ENCODE results near the gene MRM1. TPM values are rescaled to one million over a fixed set of nuclear protein-coding genes. Genes with fewer than 3 reads are reported as not detected.

MRM1 gene
- polyA plus RNA-seq, 1 donor (not counting 4 experiments of a cell fraction or from before 2014, with no cell fraction given), result 3.8 TPM

DNA sequence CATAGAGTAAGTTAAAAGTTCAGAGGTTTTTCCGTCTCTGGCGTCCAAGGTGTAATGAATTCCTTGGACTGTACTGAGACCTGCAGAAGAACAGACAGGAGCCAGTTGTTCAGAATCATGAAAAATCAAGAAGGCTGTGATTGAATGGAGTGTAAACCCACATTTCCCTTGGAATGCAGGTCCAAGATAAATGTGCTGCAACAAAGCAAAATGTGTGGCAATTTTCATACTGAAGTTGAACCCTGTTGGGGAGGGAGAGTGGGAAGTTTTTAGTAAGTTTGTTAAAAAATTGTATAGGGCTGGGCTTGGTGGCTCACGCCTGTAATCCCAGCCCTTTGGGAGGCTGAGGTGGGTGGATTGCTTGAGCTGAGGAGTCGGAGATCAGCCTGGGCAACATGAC, 35.3 kb upstream of the MRM1 start:
- Histone ChIP-seq H3K9me3 (ENCODE audit: control insufficient read depth, low read depth, low read length) (no peaks in the 10 kb centered on the region), H2AFZ (ENCODE audit: control insufficient read depth, low read length) (no peak overlapping the region), H3K9me1 (ENCODE audit: control insufficient read depth, extremely low read depth, insufficient read depth, low read length) (no peaks in the 10 kb centered on the region), H3K4me1 (ENCODE audit: control insufficient read depth, extremely low read depth, insufficient read depth, low read length) (no peaks in the 10 kb centered on the region), H3K4me3 (ENCODE audit: control insufficient read depth in 2 of 3, extremely low read depth in 1 of 3, insufficient read depth in 2 of 3, low read depth in 1 of 3, low read length in 3 of 3) (no peak overlapping the region), H3K4me2 (ENCODE audit: control insufficient read depth, extremely low read depth, insufficient read depth, low read depth, low read length) (no peak overlapping the region), H4K20me1 (ENCODE audit: control insufficient read depth, extremely low read depth, insufficient read depth, low read length) (peaks cover 3% of the 10 kb centered on the region), H3K79me2 (ENCODE audit: control insufficient read depth, insufficient read depth, low read length) (peaks cover 44% of the 10 kb centered on the region), H3K36me3 (ENCODE audit: control insufficient read depth in 2 of 2, extremely low read depth in 1 of 2, insufficient read depth in 2 of 2, low read length in 2 of 2) (peaks cover 26 to 30% of the 10 kb centered on the region in 2 experiments), H3K27ac (ENCODE audit: control insufficient read depth, insufficient read depth, low read length) (no peak overlapping the region), H3K27me3 (ENCODE audit: control insufficient read depth, extremely low read depth, insufficient read depth, low read length) (no peaks in the 10 kb centered on the region), H3K9ac (ENCODE audit: control insufficient read depth, extremely low read depth, insufficient read depth, low read length) (no peak overlapping the region)
- DNase-seq (ENCODE audit: low read depth, low spot score) (no peak), FAIRE-seq (no peak)
- TF ChIP-seq, protein P1, sequence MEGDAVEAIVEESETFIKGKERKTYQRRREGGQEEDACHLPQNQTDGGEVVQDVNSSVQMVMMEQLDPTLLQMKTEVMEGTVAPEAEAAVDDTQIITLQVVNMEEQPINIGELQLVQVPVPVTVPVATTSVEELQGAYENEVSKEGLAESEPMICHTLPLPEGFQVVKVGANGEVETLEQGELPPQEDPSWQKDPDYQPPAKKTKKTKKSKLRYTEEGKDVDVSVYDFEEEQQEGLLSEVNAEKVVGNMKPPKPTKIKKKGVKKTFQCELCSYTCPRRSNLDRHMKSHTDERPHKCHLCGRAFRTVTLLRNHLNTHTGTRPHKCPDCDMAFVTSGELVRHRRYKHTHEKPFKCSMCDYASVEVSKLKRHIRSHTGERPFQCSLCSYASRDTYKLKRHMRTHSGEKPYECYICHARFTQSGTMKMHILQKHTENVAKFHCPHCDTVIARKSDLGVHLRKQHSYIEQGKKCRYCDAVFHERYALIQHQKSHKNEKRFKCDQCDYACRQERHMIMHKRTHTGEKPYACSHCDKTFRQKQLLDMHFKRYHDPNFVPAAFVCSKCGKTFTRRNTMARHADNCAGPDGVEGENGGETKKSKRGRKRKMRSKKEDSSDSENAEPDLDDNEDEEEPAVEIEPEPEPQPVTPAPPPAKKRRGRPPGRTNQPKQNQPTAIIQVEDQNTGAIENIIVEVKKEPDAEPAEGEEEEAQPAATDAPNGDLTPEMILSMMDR (optimal IDR thresholded peaks at IDR 0.05 in 1 of 3, IDR thresholded peaks at IDR 0.05 in 1 of 3, conservative IDR thresholded peaks at IDR 0.05 in 1 of 3; ENCODE audit: extremely low read depth in 1 of 3, insufficient read depth in 2 of 3, low read length in 3 of 3), result no peak
- no peak for TF ChIP-seq EZH2 (IDR thresholded peaks at IDR 0.05; ENCODE audit: low read length)
- dilution Hi-C loops (cut with MboI; ENCODE audit: extremely low pct_ligation_motif_present, low sequenced_read_pairs), result no loop called here

DNA sequence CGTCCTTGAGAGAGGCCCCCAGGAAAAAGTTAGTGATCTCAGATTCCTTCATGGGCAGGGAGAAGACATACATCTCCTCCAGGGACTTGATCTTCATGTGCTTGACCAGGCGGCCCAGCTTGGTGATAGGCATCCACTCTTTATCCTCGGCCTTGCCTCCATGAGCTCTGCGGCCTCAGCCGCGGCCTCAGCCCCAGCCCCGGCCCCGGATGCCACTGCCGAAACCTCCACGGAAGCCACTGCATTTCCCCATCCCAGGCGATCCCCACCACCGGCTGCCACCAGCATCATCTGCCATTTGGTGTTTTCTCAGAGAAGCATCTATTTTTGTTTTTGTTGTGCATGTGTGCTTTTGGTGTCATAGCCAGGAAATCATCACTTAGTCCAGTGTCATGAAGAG, 26.4 kb upstream of the MRM1 start:
- Histone ChIP-seq H3K4me1 (ENCODE audit: control insufficient read depth, extremely low read depth, insufficient read depth, low read length) (peaks cover 15% of the 10 kb centered on the region), H3K79me2 (ENCODE audit: control insufficient read depth, insufficient read depth, low read length) (peaks cover 57% of the 10 kb centered on the region), H2AFZ (ENCODE audit: control insufficient read depth, low read length) (no peak overlapping the region), H4K20me1 (ENCODE audit: control insufficient read depth, extremely low read depth, insufficient read depth, low read length) (peaks cover 6% of the 10 kb centered on the region), H3K27ac (ENCODE audit: control insufficient read depth, insufficient read depth, low read length) (no peak overlapping the region), H3K4me3 (ENCODE audit: control insufficient read depth in 2 of 3, extremely low read depth in 1 of 3, insufficient read depth in 2 of 3, low read depth in 1 of 3, low read length in 3 of 3) (no peak overlapping the region), H3K4me2 (ENCODE audit: control insufficient read depth, extremely low read depth, insufficient read depth, low read depth, low read length) (no peak overlapping the region), H3K9me3 (ENCODE audit: control insufficient read depth, low read depth, low read length) (no peaks in the 10 kb centered on the region), H3K36me3 (ENCODE audit: control insufficient read depth in 2 of 2, extremely low read depth in 1 of 2, insufficient read depth in 2 of 2, low read length in 2 of 2) (peaks cover 13 to 37% of the 10 kb centered on the region in 2 experiments), H3K27me3 (ENCODE audit: control insufficient read depth, extremely low read depth, insufficient read depth, low read length) (no peaks in the 10 kb centered on the region), H3K9ac (ENCODE audit: control insufficient read depth, extremely low read depth, insufficient read depth, low read length) (no peak overlapping the region), H3K9me1 (ENCODE audit: control insufficient read depth, extremely low read depth, insufficient read depth, low read length) (no peaks in the 10 kb centered on the region)
- no peak for TF ChIP-seq EZH2 (IDR thresholded peaks at IDR 0.05; ENCODE audit: low read length)
- TF ChIP-seq, protein P1 (optimal IDR thresholded peaks at IDR 0.05 in 1 of 3, IDR thresholded peaks at IDR 0.05 in 1 of 3, conservative IDR thresholded peaks at IDR 0.05 in 1 of 3; ENCODE audit: extremely low read depth in 1 of 3, insufficient read depth in 2 of 3, low read length in 3 of 3), result no peak
- DNase-seq (ENCODE audit: low read depth, low spot score), result no peak
- no peak for FAIRE-seq
- dilution Hi-C loops (cut with MboI; ENCODE audit: extremely low pct_ligation_motif_present, low sequenced_read_pairs), result no loop called here

Measured in keratinocyte (primary cell).